ENCODE measurements around the gene TRIB2. TPM values are rescaled to one million over a fixed set of nuclear protein-coding genes. Genes with fewer than 3 reads are reported as not detected.
"Not testable (repeated sequence)": the region's sequence is repeated elsewhere in the genome, so short reads cannot be mapped to it uniquely, and the experiment has no call there.

TRIB2 gene
- total RNA-seq, result 19.1 and 43.5 TPM in 2 replicates

DNA sequence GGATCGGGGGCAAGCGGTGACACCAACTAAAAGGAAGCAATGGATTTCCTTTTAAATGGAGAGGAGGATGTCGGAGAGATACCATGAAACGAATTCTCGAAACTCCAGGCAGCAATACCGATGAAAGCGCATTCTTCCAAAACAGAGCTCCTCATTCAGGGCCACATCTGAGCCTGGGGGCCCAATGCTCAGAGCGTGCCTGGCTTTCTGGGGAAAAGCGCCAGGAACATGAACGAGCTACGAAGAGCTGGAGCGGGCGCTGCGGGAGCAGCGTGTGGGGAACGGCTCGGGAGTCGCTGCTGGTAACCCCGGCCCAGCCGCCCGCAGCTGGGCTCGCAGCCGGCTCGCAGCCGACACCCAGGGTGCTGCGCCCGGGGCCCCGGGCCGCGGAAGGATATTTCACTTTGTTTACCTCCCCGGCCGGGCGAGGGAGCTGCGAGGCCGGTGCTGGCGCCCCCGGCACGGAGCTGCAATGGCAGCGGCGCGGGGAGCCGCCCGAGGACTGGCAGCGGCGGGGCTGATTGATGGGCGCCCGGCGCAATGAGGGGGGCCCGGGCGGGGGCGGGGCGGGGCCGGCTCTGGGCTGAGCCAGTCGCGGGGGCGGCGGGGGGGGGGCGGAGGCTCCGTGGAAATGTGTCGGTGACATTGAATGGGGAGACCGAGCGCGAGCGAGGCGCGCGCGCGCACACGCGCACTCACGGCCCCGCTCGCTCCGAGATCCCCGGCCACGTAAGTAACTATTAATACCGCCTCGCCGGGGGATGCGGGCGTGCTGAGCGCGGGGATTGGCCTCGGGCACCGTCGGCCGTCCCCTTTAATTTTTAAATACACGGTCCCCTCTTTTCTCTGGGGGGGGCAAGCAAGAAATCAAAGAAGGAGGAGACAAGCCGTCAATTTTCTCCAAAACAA lies at the start of gene TRIB2:
TRIB2 (plus strand) TSS at position 655 of the 909 bp plus-strand sequence. CDS start 1,372 bp downstream, outside the sequence.
- DNase-seq (ENCODE audit: extremely low read depth, low read depth, low spot score), result no peak

DNA sequence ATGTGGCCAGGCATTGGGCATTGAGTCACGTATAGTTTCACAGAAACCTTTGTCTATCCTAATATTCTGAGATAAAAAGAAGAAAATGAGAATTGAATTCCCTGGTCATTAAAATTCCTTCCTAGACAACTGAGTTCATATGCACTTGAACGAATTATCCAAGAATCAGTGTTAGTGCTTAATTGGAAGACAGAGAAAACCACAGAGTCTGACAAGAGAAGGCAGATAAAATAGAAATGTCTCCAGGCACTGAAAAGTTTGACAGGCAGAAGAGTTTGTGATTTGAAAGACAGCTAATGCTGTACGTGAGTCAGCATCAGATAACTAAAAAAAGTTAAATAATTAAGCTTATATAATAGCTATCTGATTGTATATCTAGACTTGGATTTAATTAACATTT lies 47.7 kb upstream of the TRIB2 start:
- DNase-seq (ENCODE audit: extremely low read depth, low read depth, low spot score), result no peak

GRCh38 chr2:12672711-12673315 lies 43.9 kb upstream of the TRIB2 start:
- no peak for DNase-seq (ENCODE audit: extremely low read depth, low read depth, low spot score)

- DNase-seq (ENCODE audit: extremely low read depth, low read depth, low spot score), result no peak
These were observed 42.0 kb upstream of the TRIB2 start for GRCh38 chr2:12674644-12675328.

DNA sequence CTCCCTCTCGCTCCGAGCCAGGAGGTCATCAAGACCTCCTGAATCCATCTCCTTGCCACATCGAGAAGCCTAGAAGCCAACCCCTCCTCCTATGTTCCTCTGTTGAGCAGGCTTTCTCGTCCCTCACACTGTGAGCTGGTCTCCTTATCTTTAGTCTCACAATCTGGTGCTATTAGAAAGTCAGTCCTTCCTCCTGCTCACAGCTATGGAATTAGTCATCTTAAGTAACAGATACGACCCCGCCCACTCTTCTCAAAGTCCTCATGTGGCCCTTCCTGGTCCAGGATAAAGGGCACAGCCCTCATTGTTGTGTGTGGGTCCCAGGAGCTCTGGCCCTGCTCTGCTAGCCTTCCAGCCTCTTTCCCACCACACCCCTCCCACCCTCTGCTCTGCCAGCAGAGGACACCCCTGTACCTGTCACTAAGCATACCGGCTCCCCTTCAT lies 41.4 kb upstream of the TRIB2 start:
- DNase-seq (ENCODE audit: extremely low read depth, low read depth, low spot score), result no peak

- DNase-seq (ENCODE audit: extremely low read depth, low read depth, low spot score), result no peak
These were observed 40.9 kb upstream of the TRIB2 start for GRCh38 chr2:12675801-12676200.

GRCh38 chr2:12676771-12677170 lies 40.0 kb upstream of the TRIB2 start:
- DNase-seq (ENCODE audit: extremely low read depth, low read depth, low spot score), result no peak

DNA sequence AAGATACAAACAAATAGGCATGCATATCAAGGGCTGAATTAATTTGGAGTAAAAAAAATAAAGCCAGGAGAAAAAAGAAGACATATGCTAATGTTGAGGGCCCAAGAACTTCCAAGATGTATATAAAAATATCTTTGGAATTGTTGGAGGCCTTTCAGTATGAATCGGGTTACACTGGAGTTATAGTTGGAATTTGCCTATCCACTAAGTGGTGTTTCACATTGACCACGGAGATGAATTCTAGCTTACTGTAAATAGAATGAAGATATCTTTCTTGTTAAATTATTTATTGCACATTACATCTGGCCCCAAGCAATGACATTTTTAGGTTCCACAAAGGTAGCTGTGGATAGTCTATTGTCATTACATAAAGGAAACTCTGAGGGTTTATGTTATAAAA lies 38.5 kb upstream of the TRIB2 start:
- DNase-seq (ENCODE audit: extremely low read depth, low read depth, low spot score), result no peak

DNA sequence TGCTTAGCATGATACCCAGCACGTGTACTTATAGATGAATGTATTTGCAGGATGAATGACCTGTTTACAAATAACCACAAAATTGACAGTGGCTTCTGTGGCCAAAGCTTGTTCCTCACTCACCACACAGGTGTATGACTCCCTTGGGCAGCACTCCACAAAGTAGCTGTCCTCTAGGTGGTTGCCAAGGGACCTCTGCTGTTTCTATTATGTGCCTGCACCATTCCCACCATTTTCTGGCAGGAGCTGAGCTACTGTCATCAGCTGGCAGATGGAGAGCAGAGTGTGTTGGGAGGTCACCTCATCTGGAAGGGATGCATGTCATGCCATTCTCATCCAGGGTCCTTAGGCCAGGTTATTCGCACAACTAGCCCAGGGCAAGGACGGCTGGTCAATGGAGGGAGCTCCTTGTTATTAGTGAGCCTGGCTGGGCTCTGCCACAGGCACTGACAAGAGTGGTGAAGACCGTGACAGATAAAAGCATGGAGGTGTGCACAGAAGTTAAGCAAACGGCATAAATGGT lies 37.1 kb upstream of the TRIB2 start:
- no peak for DNase-seq (ENCODE audit: extremely low read depth, low read depth, low spot score)

- not testable (repeated sequence) for DNase-seq (ENCODE audit: extremely low read depth, low read depth, low spot score)
These were observed 36.6 kb upstream of the TRIB2 start for GRCh38 chr2:12680115-12680514.

DNA sequence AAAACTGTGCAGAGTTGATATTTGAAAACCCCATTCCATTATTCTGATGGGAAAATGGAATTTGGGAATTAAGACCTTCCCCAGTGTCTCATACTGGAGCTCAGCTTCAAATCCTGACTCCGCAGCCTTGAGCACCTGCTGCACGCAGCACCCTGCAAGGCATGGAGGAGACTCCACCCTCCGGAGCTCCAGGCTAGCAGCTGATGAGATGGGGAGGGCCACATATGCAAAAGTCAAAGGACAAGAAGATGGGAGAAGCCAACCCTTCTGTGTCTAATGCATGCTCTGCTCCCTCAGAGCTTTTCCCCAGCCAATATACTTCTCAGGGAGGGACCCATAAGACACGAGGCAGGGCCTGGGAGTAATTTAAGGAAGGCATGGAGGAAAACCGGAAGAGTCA lies 34.7 kb upstream of the TRIB2 start:
- no peak for DNase-seq (ENCODE audit: extremely low read depth, low read depth, low spot score)

GRCh38 chr2:12683457-12684100 lies 33.2 kb upstream of the TRIB2 start:
- DNase-seq (ENCODE audit: extremely low read depth, low read depth, low spot score), result no peak

DNA sequence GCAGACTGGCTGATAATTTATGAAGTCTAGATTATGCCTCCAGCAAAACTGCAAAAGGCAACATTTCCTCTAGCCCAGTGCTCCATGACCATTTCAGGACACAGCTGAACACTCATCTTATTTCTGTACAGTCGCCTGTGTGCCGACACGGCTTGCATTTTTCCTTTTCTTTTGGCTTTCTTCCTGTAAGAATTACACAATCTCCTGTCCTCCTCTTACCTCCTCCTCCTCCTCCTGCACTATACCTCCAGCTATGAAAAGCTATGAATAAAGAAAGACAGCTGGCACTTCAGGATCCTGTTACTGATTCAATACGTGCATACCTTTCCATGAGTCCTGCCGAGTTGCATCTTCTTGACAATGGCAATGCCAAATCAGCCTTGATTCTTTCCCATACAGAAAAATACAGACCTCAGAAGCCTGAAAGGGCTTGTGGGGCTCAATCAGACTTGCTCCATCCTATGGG lies 32.2 kb upstream of the TRIB2 start:
- no peak for DNase-seq (ENCODE audit: extremely low read depth, low read depth, low spot score)

DNA sequence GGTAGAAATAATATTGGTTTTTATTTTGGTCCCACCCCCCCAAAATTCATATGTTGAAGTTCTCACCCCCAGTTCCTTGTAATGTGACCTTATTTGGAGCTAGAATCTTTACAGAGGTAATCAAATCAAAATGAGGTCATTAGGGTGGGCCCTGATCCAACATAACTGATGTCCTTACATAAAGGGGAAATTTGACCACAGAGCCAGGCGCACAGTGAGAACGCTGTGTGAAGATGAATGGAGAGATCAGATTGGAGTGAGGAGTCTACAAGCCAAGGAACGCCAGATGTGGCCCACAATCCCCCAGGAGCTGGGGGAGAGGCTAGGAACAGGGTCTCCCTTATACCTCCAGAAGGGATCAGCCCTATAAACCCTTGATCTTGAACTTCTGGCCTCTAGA lies 31.6 kb upstream of the TRIB2 start:
- DNase-seq (ENCODE audit: extremely low read depth, low read depth, low spot score), result no peak

DNA sequence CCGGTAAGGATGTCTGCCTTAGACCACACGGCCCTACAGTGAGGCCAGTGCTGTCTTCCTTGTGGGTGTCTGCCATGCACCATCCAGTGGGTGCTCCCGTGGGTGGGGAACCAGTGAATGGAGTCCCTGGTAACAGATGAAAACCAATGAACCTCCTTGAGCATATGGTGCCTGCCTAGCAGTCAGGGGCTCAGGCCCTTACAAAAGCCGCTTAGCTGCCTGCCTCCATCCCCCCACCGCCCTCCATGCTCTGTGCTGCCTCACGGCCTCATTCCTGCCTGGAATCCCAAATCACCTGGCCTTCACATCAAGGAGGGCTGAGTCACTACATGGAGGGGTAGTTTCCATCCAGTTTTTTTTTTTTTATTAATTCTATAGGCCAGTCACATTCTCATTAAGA lies 30.8 kb upstream of the TRIB2 start:
- no peak for DNase-seq (ENCODE audit: extremely low read depth, low read depth, low spot score)

DNA sequence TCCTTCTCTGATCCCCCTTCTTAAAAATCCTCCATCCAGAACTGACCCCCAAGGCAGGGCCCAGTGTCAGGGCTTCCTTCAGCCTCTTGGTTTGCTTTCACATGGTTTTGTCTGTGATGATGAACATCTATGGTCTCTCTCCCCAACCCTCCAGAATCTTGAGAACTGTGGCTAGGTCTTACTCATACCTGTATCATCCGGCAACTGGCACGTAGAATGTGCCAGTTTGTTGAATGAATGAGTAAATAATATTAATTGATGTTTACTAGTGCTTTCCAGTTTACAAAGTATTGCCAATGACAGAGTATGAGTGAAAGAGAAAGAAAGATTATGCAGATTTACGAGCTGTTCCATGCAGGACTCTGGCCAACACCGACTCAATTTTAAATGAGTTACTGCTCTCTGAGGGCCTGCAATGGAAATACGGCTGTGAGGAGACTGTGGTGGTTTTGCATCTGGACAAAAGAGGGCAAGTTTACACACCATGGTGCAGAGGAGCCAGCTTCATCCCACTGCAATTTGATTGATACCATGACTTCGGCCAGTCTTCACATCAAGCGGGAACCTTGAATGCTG lies 29.9 kb upstream of the TRIB2 start:
- no peak for DNase-seq (ENCODE audit: extremely low read depth, low read depth, low spot score)

GRCh38 chr2:12688091-12688490 lies 28.6 kb upstream of the TRIB2 start:
- DNase-seq (ENCODE audit: extremely low read depth, low read depth, low spot score), result no peak

GRCh38 chr2:12688893-12689292 lies 27.8 kb upstream of the TRIB2 start:
- DNase-seq (ENCODE audit: extremely low read depth, low read depth, low spot score), result no peak

- DNase-seq (ENCODE audit: extremely low read depth, low read depth, low spot score), result no peak
These were observed 23.2 kb upstream of the TRIB2 start for GRCh38 chr2:12693509-12693908.

All from glomerular endothelial cell (primary cell).